ENCODE measurements around the gene MMP14.

The MMP14 gene

DNA sequence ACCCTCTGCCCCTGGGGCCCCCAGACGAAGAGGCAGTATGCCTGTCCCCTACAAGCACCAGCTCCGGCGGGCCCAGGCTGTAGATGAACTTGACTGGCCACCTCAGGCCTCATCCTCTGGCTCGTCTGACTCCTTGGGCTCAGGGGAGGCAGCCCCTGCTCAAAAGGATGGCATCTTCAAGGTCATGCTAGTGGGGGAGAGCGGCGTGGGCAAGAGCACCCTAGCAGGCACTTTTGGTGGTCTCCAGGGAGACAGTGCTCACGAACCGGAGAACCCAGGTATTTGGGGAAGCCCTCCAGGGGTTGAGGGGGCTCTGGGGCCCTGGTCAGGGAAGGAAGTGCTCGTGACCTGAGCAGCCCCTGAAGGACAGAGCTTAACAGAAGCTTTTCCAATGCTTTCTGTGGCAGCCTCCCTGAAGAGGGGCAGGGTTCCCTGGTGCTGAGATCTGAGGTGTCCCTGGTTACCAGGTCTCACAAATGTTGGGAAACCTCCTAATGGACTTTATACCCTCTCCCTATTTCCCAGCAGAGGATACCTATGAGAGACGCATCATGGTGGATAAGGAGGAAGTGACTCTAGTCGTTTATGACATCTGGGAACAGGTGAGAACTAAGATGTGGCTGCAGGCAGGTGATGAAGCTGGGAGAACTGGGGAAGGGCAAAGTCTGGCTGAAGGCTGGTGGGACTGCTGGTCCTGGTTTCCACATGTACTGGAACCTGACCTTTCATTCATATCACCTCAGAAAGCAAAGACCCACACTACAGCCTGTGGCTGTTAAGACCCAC lies 48.5 kb downstream of the MMP14 start:
- DNase-seq (ENCODE audit: low read depth) = no peak

DNA sequence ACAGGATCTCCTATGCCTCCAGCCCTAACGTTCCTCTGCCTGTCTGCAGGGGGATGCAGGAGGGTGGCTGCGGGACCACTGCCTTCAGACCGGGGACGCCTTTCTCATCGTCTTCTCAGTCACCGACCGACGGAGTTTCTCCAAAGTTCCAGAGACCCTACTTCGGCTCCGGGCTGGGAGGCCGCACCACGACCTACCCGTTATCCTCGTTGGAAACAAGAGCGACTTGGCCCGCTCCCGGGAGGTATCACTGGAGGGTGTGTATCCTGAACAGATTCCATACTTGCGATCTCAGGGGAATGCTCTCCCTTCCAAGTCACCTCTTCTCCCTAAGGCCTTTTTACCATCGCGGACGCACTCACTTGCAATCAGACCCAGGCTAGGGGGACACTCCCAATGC lies 49.6 kb downstream of the MMP14 start:
- no peak for DNase-seq (ENCODE audit: low read depth)

- no peak for DNase-seq (ENCODE audit: low read depth)
These were observed 50.3 kb downstream of the MMP14 start for GRCh38 chr14:22886500-22887259.

GRCh38 chr14:22887260-22887989 lies 51.0 kb downstream of the MMP14 start:
- DNase-seq (ENCODE audit: low read depth) = no peak

GRCh38 chr14:22887990-22888378 lies 51.6 kb downstream of the MMP14 start:
- DNase-seq (ENCODE audit: low read depth) = no peak

DNA sequence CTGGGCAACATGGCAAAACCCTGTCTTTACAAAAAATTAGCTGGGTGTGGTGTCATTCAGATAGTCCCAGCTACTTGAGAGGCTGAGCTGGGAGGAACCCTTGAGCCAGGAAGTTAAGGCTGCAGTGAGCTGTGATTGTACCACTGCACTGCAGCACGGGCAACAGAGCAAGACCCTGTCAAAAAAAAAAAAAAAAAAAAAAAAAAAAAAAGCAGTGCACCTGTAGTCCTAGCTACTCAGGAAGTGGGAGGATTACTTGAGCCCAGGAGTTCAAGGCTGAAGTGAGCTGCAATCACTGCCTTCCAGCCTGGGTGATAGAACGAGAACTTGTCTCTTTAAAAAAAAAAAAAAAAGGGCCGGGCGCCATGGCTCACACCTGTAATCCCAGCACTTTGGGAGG lies 52.3 kb downstream of the MMP14 start:
- DNase-seq (ENCODE audit: low read depth) = no peak

- no peak for DNase-seq (ENCODE audit: low read depth)
These were observed 54.0 kb downstream of the MMP14 start for GRCh38 chr14:22890416-22890815.

DNA sequence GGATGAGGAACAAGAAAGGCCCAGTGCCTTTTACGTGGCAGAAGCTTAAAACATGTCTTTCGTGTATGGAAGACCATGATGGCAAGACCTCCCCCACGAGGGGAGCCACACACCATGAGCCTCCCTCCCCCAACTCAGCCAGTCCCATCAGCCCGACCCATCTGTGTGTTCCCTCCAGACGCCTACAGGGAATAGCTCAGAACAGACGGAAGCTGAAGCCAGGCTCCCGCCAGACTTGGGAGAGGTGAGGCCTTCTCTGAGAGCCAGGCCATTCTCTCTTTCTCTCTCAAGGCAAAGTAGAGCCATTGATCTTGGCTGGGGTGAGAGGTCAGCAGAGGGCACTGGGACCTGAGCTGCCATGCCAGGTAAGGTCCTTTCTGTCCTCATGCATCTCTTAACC lies 56.1 kb downstream of the MMP14 start:
- no peak for DNase-seq (ENCODE audit: low read depth)

DNA sequence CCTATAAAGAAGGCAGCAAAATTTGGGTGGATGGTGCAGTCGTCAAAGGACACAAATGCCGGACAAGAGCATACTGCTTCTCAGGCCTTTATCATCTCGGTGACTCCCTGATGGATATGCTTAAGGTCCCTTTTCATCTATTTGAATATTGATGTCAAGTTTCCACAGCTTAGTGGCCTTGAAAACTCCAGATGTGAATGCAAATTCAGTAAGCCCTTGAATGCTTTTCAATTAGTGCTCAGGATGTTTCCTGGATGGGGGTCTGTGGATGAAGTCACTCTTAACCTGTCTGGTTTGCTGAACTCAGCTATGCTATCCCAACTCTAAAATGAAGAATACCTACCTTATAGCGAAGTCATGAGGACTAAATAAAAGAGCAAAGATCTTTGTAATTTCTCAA lies 57.3 kb downstream of the MMP14 start:
- no peak for DNase-seq (ENCODE audit: low read depth)

DNA sequence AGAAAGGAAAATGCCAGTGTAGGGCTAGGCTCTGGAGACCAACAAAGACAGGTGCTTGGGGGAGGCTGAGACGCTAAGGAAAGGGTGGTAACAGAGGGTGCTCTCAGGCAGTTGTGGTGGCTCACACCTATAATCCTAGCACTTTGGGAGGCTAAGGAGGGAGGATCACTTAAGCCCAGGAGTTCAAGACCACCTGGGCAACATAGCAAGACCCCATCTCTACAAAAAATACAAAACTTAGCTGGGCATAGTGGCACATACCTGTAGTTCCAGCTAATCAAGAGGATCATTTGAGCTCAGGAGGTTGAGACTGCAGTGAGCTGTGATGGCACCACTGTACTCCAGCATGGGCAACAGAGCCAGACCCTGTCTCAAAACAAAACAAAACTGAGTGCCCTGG lies 59.0 kb downstream of the MMP14 start:
- no peak for DNase-seq (ENCODE audit: low read depth)

DNA sequence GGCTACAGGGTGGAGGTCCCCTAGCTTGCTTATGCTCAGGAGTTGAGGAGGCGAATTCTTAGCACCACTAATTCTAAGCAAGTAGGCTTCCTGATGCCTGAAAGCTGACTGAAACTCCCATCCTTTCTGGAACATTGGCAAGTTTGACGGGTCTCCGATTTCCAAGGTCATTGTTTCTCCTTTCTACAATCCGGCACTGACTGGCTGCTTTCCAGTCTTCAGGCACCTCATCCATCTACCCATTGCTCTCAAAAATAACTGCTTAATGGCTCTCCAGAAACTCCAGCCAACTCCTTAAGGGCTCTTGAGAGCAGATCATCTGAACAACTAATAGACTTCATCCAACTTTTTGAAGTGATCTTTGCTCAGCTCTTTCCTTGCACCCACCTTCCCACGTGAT lies 60.0 kb downstream of the MMP14 start:
- DNase-seq (ENCODE audit: low read depth) = no peak

DNA sequence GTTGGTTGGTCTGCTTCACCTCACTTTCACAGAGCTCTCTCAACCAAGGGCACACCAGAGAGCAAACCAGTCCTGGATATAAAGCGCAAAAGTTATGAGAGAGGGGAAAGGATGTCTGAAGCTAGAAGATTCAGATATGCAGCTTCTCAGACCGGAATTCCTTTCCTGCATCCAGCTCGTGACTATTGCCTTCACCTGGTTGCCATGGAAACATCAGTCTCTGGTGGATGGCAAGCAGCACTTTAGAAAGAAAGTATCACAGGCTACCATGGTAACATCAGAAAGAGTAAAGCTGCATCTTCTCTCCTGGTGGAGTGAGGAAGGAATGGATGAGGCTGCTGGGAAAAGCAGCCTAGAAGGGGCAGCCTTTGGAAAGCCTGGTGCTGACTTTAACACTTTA lies 60.4 kb downstream of the MMP14 start:
- no peak for DNase-seq (ENCODE audit: low read depth)

- no peak for DNase-seq (ENCODE audit: low read depth)
These were observed 61.0 kb downstream of the MMP14 start for GRCh38 chr14:22897357-22897756.

All from GM04503 (cell line).